IMR-90 (cell line): Measurements from ENCODE around the gene SLC35G1. TPM values are rescaled to one million over a fixed set of nuclear protein-coding genes. Genes with fewer than 3 reads are reported as not detected.

Experiments used
- ATAC-seq: fragments of 200-7000 bp; cut with Tn5 transposase; 2 replicates; pipeline ENCODE4 v1.9.1; 2020; ENCODE audit warnings: low read depth, mild to moderate bottlenecking, moderate library complexity
- BruUV-seq: library from RNA; stranded (reverse); fragments of 400-500 nt; replicated peaks from 2 replicates; lab custom pipeline; 2021; lab: Mats Ljungman, UMichigan
- CTCF ChIA-PET: fragments of 300-600 bp; formaldehyde crosslinking; extraction: SDS; loops from one replicate; lab custom pipeline; 2021; ENCODE audit warnings: antibody characterized with exemption; lab: Yijun Ruan, JAX
- POLR2A ChIA-PET: fragments of 300-600 bp; sonication (Branson Sonifier 250); formaldehyde crosslinking; loops from one replicate; lab custom pipeline; 2022; ENCODE audit warnings: antibody characterized with exemption; ENCODE audit not compliant: unreplicated experiment; lab: Charles Lee
- DNase-seq: peaks from one replicate; pipeline ENCODE4 v3.0.0; 2013
- H2AFZ ChIP-seq: replicated peaks from 2 replicates; pipeline ENCODE3; 2013; ENCODE audit warnings: low read length, mild to moderate bottlenecking; ENCODE audit not compliant: poor library complexity
- H2AK5ac ChIP-seq: 2 replicates; pipeline ENCODE4 v1.6.1; 2013; ENCODE audit warnings: low read depth, low read length, inconsistent platforms
- H2AK9ac ChIP-seq: replicated peaks from 2 replicates; pipeline ENCODE3; 2013; ENCODE audit warnings: mild to moderate bottlenecking, low read depth, low read length, moderate library complexity; ENCODE audit not compliant: poor library complexity
- H2BK120ac ChIP-seq: 2 replicates; pipeline ENCODE4 v1.6.1; 2013; ENCODE audit warnings: low read depth, low read length, inconsistent platforms
- H2BK15ac ChIP-seq: 3 replicates; pipeline ENCODE4 v1.6.1; 2013; ENCODE audit warnings: low read depth, low read length, inconsistent platforms
- H2BK20ac ChIP-seq: 2 replicates; pipeline ENCODE4 v1.6.1; 2013; ENCODE audit warnings: low read depth, mild to moderate bottlenecking, inconsistent platforms, low read length, moderate library complexity
- H2BK5ac ChIP-seq: 2 replicates; pipeline ENCODE4 v1.6.1; 2013; ENCODE audit warnings: mild to moderate bottlenecking, low read depth, low read length, inconsistent platforms; ENCODE audit not compliant: poor library complexity, severe bottlenecking
- H3K14ac ChIP-seq: replicated peaks from 2 replicates; pipeline ENCODE4 v1.6.1; 2013; ENCODE audit warnings: low read depth, low read length, inconsistent platforms
- H3K18ac ChIP-seq: 2 replicates; pipeline ENCODE4 v1.6.1; 2013; ENCODE audit warnings: low read depth, low read length, control low read depth
- H3K23ac ChIP-seq: 2 replicates; pipeline ENCODE4 v1.6.1; 2013; ENCODE audit warnings: low read depth, low read length, inconsistent platforms
- H3K27ac ChIP-seq: 2 replicates; pipeline ENCODE4 v1.5.1; 2013; ENCODE audit warnings: mild to moderate bottlenecking, control low read depth, low read length; ENCODE audit not compliant: insufficient read depth
- H3K27me3 ChIP-seq: 2 replicates; pipeline ENCODE4 v1.6.1; 2013; ENCODE audit warnings: low read length; ENCODE audit not compliant: control insufficient read depth, insufficient read depth
- H3K36me3 ChIP-seq: 2 replicates; pipeline ENCODE4 v1.6.1; 2013; ENCODE audit warnings: low read length, mixed read lengths; ENCODE audit not compliant: control insufficient read depth, insufficient read depth
- H3K4ac ChIP-seq: 2 replicates; pipeline ENCODE4 v1.6.1; 2013; ENCODE audit warnings: low read depth, low read length, inconsistent platforms
- H3K4me1 ChIP-seq: 2 replicates; pipeline ENCODE4 v1.6.1; 2013; ENCODE audit warnings: low read length, mixed read lengths; ENCODE audit not compliant: control insufficient read depth, insufficient read depth
- H3K4me2 ChIP-seq: 2 replicates; pipeline ENCODE4 v1.6.1; 2013; ENCODE audit warnings: low read depth, mild to moderate bottlenecking, control low read depth, low read length, moderate library complexity
- H3K4me3 ChIP-seq: 2 replicates; pipeline ENCODE4 v1.5.1; 2013; ENCODE audit warnings: low read depth, mild to moderate bottlenecking, control low read depth, low read length, moderate library complexity; ENCODE audit not compliant: insufficient read depth
- H3K56ac ChIP-seq: 2 replicates; pipeline ENCODE4 v1.6.1; 2013; ENCODE audit warnings: low read length, inconsistent platforms; ENCODE audit not compliant: insufficient read depth; ENCODE audit errors: extremely low read depth
- H3K79me1 ChIP-seq, 2 experiments: 2 replicates each; pipeline ENCODE4 v1.6.1; 2013; ENCODE audit warnings: low read length in 2 of 2, inconsistent platforms in 1 of 2, low read depth in 1 of 2
- H3K9ac ChIP-seq: 2 replicates; pipeline ENCODE4 v1.6.1; 2013; ENCODE audit warnings: low read depth, low read length, control low read depth
- H3K9me1 ChIP-seq: 2 replicates; pipeline ENCODE4 v1.6.1; 2013; ENCODE audit warnings: low read length, inconsistent platforms; ENCODE audit not compliant: insufficient read depth
- H3K9me3 ChIP-seq: 2 replicates; pipeline ENCODE4 v1.6.1; 2013; ENCODE audit warnings: low read length; ENCODE audit not compliant: control insufficient read depth, insufficient read depth
- H4K20me1 ChIP-seq: 2 replicates; pipeline ENCODE4 v1.6.1; 2013; ENCODE audit warnings: low read length, inconsistent platforms; ENCODE audit not compliant: insufficient read depth
- H4K5ac ChIP-seq: 2 replicates; pipeline ENCODE4 v1.6.1; 2013; ENCODE audit warnings: mild to moderate bottlenecking, low read depth, low read length, control low read depth
- H4K8ac ChIP-seq, 2 experiments: 2 replicates each; pipeline ENCODE4 v1.6.1; 2013; ENCODE audit warnings: low read depth in 2 of 2, low read length in 2 of 2, control low read depth in 1 of 2, inconsistent platforms in 1 of 2
- H4K91ac ChIP-seq: 2 replicates; pipeline ENCODE4 v1.6.1; 2013; ENCODE audit warnings: low read depth, low read length, inconsistent platforms; ENCODE audit not compliant: insufficient read depth
- FOS ChIP-seq: fragments of 150-350 bp; IDR thresholded peaks from 2 replicates; pipeline ENCODE4 v1.6.1; 2016; ENCODE audit warnings: low read depth, low read length
- WGBS, 2 experiments: methylation state at CpG; one replicate each; pipeline versions ENCODE4 v1.1.5 to v1.1.7; 2013; ENCODE audit warnings: missing lambda C conversion rate in 2 of 2; ENCODE audit not compliant: insufficient read length in 1 of 2; ENCODE audit errors: extremely low coverage in 2 of 2; 5-methylcytosine and 5-hydroxymethylcytosine counted together
- dilution Hi-C: fragments of 300-500 bp; cut with HindIII; formaldehyde crosslinking; loops from one replicate; pipeline ENCODE4 v1.14.3; 2018; ENCODE audit warnings: low sequenced_read_pairs; ENCODE audit not compliant: unreplicated experiment
- in situ Hi-C: fragments of 300-500 bp; cut with MboI; formaldehyde crosslinking; loops from 3 replicates; pipeline ENCODE4 v1.14.3; 2019; ENCODE audit warnings: low sequenced_read_pairs, inconsistent platforms, mixed read lengths
- intact Hi-C: fragments of 100-400 bp; cut with micrococcal nuclease; formaldehyde crosslinking; loops from 2 replicates; pipeline ENCODE4 v1.10.0; 2022
- polyA plus RNA-seq, 3 experiments: library from polyadenylated mRNA; depleted of rRNA; stranded (reverse); fragments of >200 nt; gene quantifications; 2 replicates each; pipeline ENCODE4 v1.2.3, GENCODE V29; 2012; ENCODE audit warnings: low replicate concordance in 1 of 3
- total RNA-seq: library from RNA; depleted of rRNA; stranded (reverse); fragments of >200 nt; gene quantifications from 2 replicates; pipeline ENCODE4 v1.2.3, GENCODE V29; 2012
- TF ChIP-seq, protein P1 (sequence below): fragments of 150-350 bp; IDR thresholded peaks from 2 replicates; pipeline ENCODE4 v1.6.1; 2016; ENCODE audit warnings: low read depth, mild to moderate bottlenecking, low read length, moderate library complexity, borderline replicate concordance

The SLC35G1 gene
- total and polyA plus RNA-seq, 2 of the 4 experiments (the other 2 are of a cell fraction), result 2.7 to 3.7 TPM

DNA sequence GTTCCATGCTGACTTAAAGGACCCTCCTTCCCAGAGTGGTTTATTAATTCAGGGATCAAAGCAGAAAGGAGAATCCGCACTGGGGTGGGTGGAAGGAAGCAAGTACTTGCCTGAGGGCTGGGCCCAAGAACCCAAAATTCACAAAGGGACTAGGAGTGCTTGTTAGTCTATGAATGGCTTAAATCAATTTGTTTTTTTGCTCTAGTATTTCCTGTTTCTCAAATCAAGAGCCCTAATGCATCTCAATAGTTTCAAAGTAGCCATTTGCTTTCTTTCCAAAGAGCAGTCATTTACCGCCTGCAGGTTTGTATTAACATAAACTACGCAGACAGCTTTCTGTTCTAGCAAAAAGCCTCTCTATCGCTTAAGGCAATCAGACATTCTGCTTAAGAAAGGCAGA, 44.2 kb upstream of the SLC35G1 start:
- Histone ChIP-seq H3K9ac (no peak overlapping the region), H3K4me3 (no peak overlapping the region), H3K79me1 (no peaks in the 10 kb centered on the region), H3K36me3 (no peaks in the 10 kb centered on the region), H2AK9ac (no peak overlapping the region), H3K4me1 (no peaks in the 10 kb centered on the region), H4K8ac (no peak overlapping the region), H3K4me2 (no peak overlapping the region), H4K91ac (no peak overlapping the region), H2BK120ac (no peak overlapping the region), H2AK5ac (no peak overlapping the region), H3K14ac (no peak overlapping the region), H3K27ac (no peak overlapping the region), H3K9me3 (no peaks in the 10 kb centered on the region), H4K20me1 (no peaks in the 10 kb centered on the region), H3K4ac (no peak overlapping the region), H3K27me3 (peaks cover 22% of the 10 kb centered on the region), H3K18ac (no peak overlapping the region), H2AFZ (no peak overlapping the region), H2BK20ac (no peak overlapping the region), H4K5ac (no peak overlapping the region), H3K23ac (no peak overlapping the region), H2BK5ac (no peak overlapping the region), H3K9me1 (no peaks in the 10 kb centered on the region), H3K56ac (no peak overlapping the region), H2BK15ac (no peak overlapping the region)
- in situ Hi-C loops, result no loop called here
- intact Hi-C loops, result no loop called here
- 40% methylated on average over 1 of the region's 4 CpGs; no CpG with 5 or more reads in 1 of the 2 experiments for WGBS, 2 experiments
- ChIA-PET CTCF (no interaction called here), POLR2A (no interaction called here)
- DNase-seq, result no peak
- dilution Hi-C loops, result no loop called here
- TF ChIP-seq, protein P1, sequence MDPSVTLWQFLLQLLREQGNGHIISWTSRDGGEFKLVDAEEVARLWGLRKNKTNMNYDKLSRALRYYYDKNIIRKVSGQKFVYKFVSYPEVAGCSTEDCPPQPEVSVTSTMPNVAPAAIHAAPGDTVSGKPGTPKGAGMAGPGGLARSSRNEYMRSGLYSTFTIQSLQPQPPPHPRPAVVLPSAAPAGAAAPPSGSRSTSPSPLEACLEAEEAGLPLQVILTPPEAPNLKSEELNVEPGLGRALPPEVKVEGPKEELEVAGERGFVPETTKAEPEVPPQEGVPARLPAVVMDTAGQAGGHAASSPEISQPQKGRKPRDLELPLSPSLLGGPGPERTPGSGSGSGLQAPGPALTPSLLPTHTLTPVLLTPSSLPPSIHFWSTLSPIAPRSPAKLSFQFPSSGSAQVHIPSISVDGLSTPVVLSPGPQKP, result no peak
- TF ChIP-seq FOS, result no peak
- ATAC-seq, result no peak
- BruUV-seq, result no TSS peak
